ENCODE results near the gene TRRAP. TPM values are rescaled to one million over a fixed set of nuclear protein-coding genes. Genes with fewer than 3 reads are reported as not detected.

Gene TRRAP
- total and polyA plus RNA-seq, 4 donors, result 8.3 to 43.1 (median 20.9) TPM

GRCh38 chr7:98970016-98970615, 91.8 kb downstream of the TRRAP start:
- Histone ChIP-seq H3K27ac (ENCODE audit: low read depth in 1 of 2, low read length in 1 of 2) (no peak overlapping the region), H3K36me3 (ENCODE audit: control insufficient read depth in 4 of 4, insufficient read depth in 4 of 4, low read length in 4 of 4) (peaks cover 39 to 65% (median 46%) of the 10 kb centered on the region in 4 donors), H3K4me3 (no peak overlapping the region), H3K27me3 (ENCODE audit: control insufficient read depth in 3 of 3, insufficient read depth in 3 of 3, low read length in 2 of 3) (no peaks in the 10 kb centered on the region), H3K9me3 (ENCODE audit: control insufficient read depth in 4 of 4, insufficient read depth in 3 of 4, low read length in 3 of 4) (peaks cover 0 to 4% (median 0%) of the 10 kb centered on the region in 4 donors), H3K9ac (ENCODE audit: insufficient read depth in 1 of 2, low read length in 2 of 2) (no peak overlapping the region), H3K4me1 (ENCODE audit: control insufficient read depth in 5 of 5, insufficient read depth in 5 of 5, low read length in 5 of 5) (no peaks in the 10 kb centered on the region)
- WGBS, 2 donors, result 95 to 96% methylated on average over 24 of the region's 24 CpGs
- DNase-seq (no peak), ATAC-seq (ENCODE audit: insufficient read depth, low FRiP score) (no peak)
- no peak for TF ChIP-seq CTCF (IDR thresholded peaks at IDR 0.05; ENCODE audit: control extremely low read depth, extremely low read depth)

- DNase-seq (no peak), ATAC-seq (ENCODE audit: insufficient read depth, low FRiP score) (no peak)
- WGBS, 2 donors, result 95% methylated on average over 12 of the region's 12 CpGs
- Histone ChIP-seq H3K9me3 (ENCODE audit: control insufficient read depth in 4 of 4, insufficient read depth in 3 of 4, low read length in 3 of 4) (peaks cover 0 to 4% (median 0%) of the 10 kb centered on the region in 4 donors), H3K27me3 (ENCODE audit: control insufficient read depth in 3 of 3, insufficient read depth in 3 of 3, low read length in 2 of 3) (no peaks in the 10 kb centered on the region), H3K4me3 (no peak overlapping the region), H3K27ac (ENCODE audit: low read depth in 1 of 2, low read length in 1 of 2) (no peak overlapping the region), H3K4me1 (ENCODE audit: control insufficient read depth in 5 of 5, insufficient read depth in 5 of 5, low read length in 5 of 5) (no peaks in the 10 kb centered on the region), H3K36me3 (ENCODE audit: control insufficient read depth in 4 of 4, insufficient read depth in 4 of 4, low read length in 4 of 4) (peaks cover 40 to 62% (median 43%) of the 10 kb centered on the region in 4 donors), H3K9ac (ENCODE audit: insufficient read depth in 1 of 2, low read length in 2 of 2) (no peak overlapping the region)
- TF ChIP-seq CTCF (IDR thresholded peaks at IDR 0.05; ENCODE audit: control extremely low read depth, extremely low read depth), result no peak
Measured at GRCh38 chr7:98970805-98971204, 92.5 kb downstream of the TRRAP start.

- H3K27ac ChIP-seq (ENCODE audit: low read depth in 1 of 2, low read length in 1 of 2), result no peak overlapping the region
- H3K9ac ChIP-seq (ENCODE audit: insufficient read depth in 1 of 2, low read length in 2 of 2), result no peak overlapping the region
- H3K36me3 ChIP-seq (ENCODE audit: control insufficient read depth in 4 of 4, insufficient read depth in 4 of 4, low read length in 4 of 4), result peaks cover 43 to 69% (median 48%) of the 10 kb centered on the region in 4 donors
- TF ChIP-seq CTCF (IDR thresholded peaks at IDR 0.05; ENCODE audit: control extremely low read depth, extremely low read depth), result no peak
- WGBS, 2 donors, result 97 to 98% methylated on average over 4 of the region's 4 CpGs
- no peak for ATAC-seq (ENCODE audit: insufficient read depth, low FRiP score)
- no peaks in the 10 kb centered on the region for H3K27me3 ChIP-seq (ENCODE audit: control insufficient read depth in 3 of 3, insufficient read depth in 3 of 3, low read length in 2 of 3)
- no peaks in the 10 kb centered on the region for H3K4me1 ChIP-seq (ENCODE audit: control insufficient read depth in 5 of 5, insufficient read depth in 5 of 5, low read length in 5 of 5)
- DNase-seq, result no peak
- H3K9me3 ChIP-seq (ENCODE audit: control insufficient read depth in 4 of 4, insufficient read depth in 3 of 4, low read length in 3 of 4), result peaks cover 0 to 2% (median 0%) of the 10 kb centered on the region in 4 donors
- H3K4me3 ChIP-seq, result no peak overlapping the region
Measured at GRCh38 chr7:98974205-98974604, 95.9 kb downstream of the TRRAP start.
